ENCODE measurements around the gene PLOD3. TPM values are rescaled to one million over a fixed set of nuclear protein-coding genes. Genes with fewer than 3 reads are reported as not detected.
A peak's percentile ranks its signal among the peaks of the same experiment; 100 is the strongest.

Gene PLOD3
- total and polyA plus RNA-seq, 4 donors, result 38.9 to 104 (median 58.2) TPM

- H3K36me3 ChIP-seq (ENCODE audit: control insufficient read depth in 4 of 4, insufficient read depth in 4 of 4, low read length in 4 of 4), result no peaks in the 10 kb centered on the region
- no peak for DNase-seq
- no peak for TF ChIP-seq CTCF (IDR thresholded peaks at IDR 0.05; ENCODE audit: control extremely low read depth, extremely low read depth)
- H3K9me3 ChIP-seq (ENCODE audit: control insufficient read depth in 4 of 4, insufficient read depth in 3 of 4, low read length in 3 of 4), result peaks cover 0 to 17% (median 0%) of the 10 kb centered on the region in 4 donors
- peaks cover 24 to 92% (median 87%) of the 10 kb centered on the region in 3 donors for H3K27me3 ChIP-seq (ENCODE audit: control insufficient read depth in 3 of 3, insufficient read depth in 3 of 3, low read length in 2 of 3)
- peaks cover 0 to 18% (median 4%) of the 10 kb centered on the region in 5 donors for H3K4me1 ChIP-seq (ENCODE audit: control insufficient read depth in 5 of 5, insufficient read depth in 5 of 5, low read length in 5 of 5)
- H3K9ac ChIP-seq (ENCODE audit: insufficient read depth in 1 of 2, low read length in 2 of 2), result no peak overlapping the region
- no peak overlapping the region for H3K4me3 ChIP-seq
- WGBS, 2 donors, result 1 to 2% methylated on average over 13 of the region's 13 CpGs
- no peak overlapping the region for H3K27ac ChIP-seq (ENCODE audit: low read depth in 1 of 2, low read length in 1 of 2)
- ATAC-seq (ENCODE audit: insufficient read depth, low FRiP score), result no peak
Measured at GRCh38 chr7:101171442-101171837, 45.9 kb downstream of the PLOD3 start.

GRCh38 chr7:101170617-101171441, 46.6 kb downstream of the PLOD3 start:
- no peak for TF ChIP-seq CTCF (IDR thresholded peaks at IDR 0.05; ENCODE audit: control extremely low read depth, extremely low read depth)
- H3K27me3 ChIP-seq (ENCODE audit: control insufficient read depth in 3 of 3, insufficient read depth in 3 of 3, low read length in 2 of 3), result peaks cover 19 to 91% (median 85%) of the 10 kb centered on the region in 3 donors
- no peaks in the 10 kb centered on the region for H3K36me3 ChIP-seq (ENCODE audit: control insufficient read depth in 4 of 4, insufficient read depth in 4 of 4, low read length in 4 of 4)
- no peak for ATAC-seq (ENCODE audit: insufficient read depth, low FRiP score)
- H3K4me1 ChIP-seq (ENCODE audit: control insufficient read depth in 5 of 5, insufficient read depth in 5 of 5, low read length in 5 of 5), result peaks cover 0 to 19% (median 4%) of the 10 kb centered on the region in 5 donors
- H3K27ac ChIP-seq (ENCODE audit: low read depth in 1 of 2, low read length in 1 of 2), result no peak overlapping the region
- 5 to 6% methylated on average over 17 of the region's 17 CpGs for WGBS, 2 donors
- DNase-seq, result no peak
- no peak overlapping the region for H3K4me3 ChIP-seq
- no peak overlapping the region for H3K9ac ChIP-seq (ENCODE audit: insufficient read depth in 1 of 2, low read length in 2 of 2)
- H3K9me3 ChIP-seq (ENCODE audit: control insufficient read depth in 4 of 4, insufficient read depth in 3 of 4, low read length in 3 of 4), result peaks cover 0 to 17% (median 0%) of the 10 kb centered on the region in 4 donors

GRCh38 chr7:101169838-101170551, 47.4 kb downstream of the PLOD3 start:
- H3K9me3 ChIP-seq (ENCODE audit: control insufficient read depth in 4 of 4, insufficient read depth in 3 of 4, low read length in 3 of 4), result peaks cover 0 to 18% (median 0%) of the 10 kb centered on the region in 4 donors
- ATAC-seq (ENCODE audit: insufficient read depth, low FRiP score), result no peak
- peaks cover 16 to 90% (median 82%) of the 10 kb centered on the region in 3 donors for H3K27me3 ChIP-seq (ENCODE audit: control insufficient read depth in 3 of 3, insufficient read depth in 3 of 3, low read length in 2 of 3)
- 2 to 3% methylated on average over 29 to 33 of the region's 33 CpGs for WGBS, 2 donors
- no peaks in the 10 kb centered on the region for H3K36me3 ChIP-seq (ENCODE audit: control insufficient read depth in 4 of 4, insufficient read depth in 4 of 4, low read length in 4 of 4)
- peak; percentile 52 for TF ChIP-seq CTCF (IDR thresholded peaks at IDR 0.05; ENCODE audit: control extremely low read depth, extremely low read depth)
- no peak overlapping the region for H3K9ac ChIP-seq (ENCODE audit: insufficient read depth in 1 of 2, low read length in 2 of 2)
- no peak overlapping the region for H3K27ac ChIP-seq (ENCODE audit: low read depth in 1 of 2, low read length in 1 of 2)
- DNase-seq, result peak in 2 of 3 donors; percentile 49 to 72
- H3K4me3 ChIP-seq, result no peak overlapping the region
- peaks cover 0 to 26% (median 4%) of the 10 kb centered on the region in 5 donors for H3K4me1 ChIP-seq (ENCODE audit: control insufficient read depth in 5 of 5, insufficient read depth in 5 of 5, low read length in 5 of 5)

Measured in lung (tissue), 12 donors.